GM20431 (cell line): Measurements from ENCODE around the gene TIMM13.
"Not testable (repeated sequence)": the region's sequence is repeated elsewhere in the genome, so short reads cannot be mapped to it uniquely, and the experiment has no call there.

Experiments
- in situ Hi-C: fragments of 300-500 bp; cut with MseI, MboI; formaldehyde crosslinking; loops from one replicate; pipeline ENCODE4 v1.15.0; 2020; ENCODE audit warnings: low sequenced_read_pairs; ENCODE audit not compliant: unreplicated experiment

The TIMM13 gene

GRCh38 chr19:2416321-2417097 is 10.9 kb downstream of the TIMM13 start:
- in situ Hi-C loops = no loop called here

DNA sequence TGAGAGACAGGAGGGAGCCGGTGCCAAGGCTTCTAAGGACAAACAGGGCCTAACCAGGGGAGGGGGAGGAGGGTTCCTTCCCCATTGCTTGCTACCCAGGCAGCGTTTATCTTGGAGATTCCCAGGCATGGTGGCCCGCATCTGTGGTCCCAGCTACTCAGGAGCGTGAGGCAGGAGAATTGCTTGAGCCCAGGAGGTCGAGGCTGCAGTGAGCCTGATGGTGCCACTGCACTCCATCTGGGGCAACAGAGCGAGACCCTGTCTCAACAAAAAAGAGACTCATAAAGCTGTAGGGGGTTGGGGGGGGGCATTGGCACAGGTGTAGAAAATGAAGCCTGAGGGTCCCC is 11.4 kb downstream of the TIMM13 start:
- in situ Hi-C loops = no loop called here

GRCh38 chr19:2415281-2415972 is 12.0 kb downstream of the TIMM13 start:
- in situ Hi-C loops = no loop called here

DNA sequence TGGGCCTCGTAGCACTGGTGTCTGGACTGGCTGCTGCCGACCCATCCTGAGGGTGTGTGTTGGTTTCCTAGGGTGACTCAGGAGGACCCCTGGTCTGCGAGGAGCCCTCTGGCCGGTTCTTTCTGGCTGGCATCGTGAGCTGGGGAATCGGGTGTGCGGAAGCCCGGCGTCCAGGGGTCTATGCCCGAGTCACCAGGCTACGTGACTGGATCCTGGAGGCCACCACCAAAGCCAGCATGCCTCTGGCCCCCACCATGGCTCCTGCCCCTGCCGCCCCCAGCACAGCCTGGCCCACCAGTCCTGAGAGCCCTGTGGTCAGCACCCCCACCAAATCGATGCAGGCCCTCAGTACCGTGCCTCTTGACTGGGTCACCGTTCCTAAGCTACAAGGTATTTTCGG is 13.8 kb downstream of the TIMM13 start:
- in situ Hi-C loops = no loop called here

DNA sequence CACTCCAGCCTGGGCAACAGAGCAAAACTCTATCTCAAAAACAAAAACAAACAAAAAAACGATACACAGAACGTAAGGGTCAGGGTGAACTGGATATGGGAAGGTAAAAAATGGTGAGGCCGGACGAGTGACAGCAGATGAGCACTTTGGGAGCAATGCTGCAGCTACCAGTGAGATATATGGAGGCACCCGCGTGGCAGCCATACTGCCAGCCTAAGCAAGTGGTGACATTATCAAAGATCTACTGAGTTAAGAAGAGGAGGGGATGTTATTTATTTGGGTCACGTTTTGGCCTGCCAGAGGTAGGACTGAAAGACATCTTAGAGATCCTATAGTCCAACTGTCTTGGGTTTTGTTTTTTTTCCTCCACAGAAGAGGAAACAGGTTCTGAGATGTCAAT is 14.2 kb downstream of the TIMM13 start:
- in situ Hi-C loops = no loop called here

GRCh38 chr19:2412449-2412848 is 14.9 kb downstream of the TIMM13 start:
- in situ Hi-C loops = no loop called here

DNA sequence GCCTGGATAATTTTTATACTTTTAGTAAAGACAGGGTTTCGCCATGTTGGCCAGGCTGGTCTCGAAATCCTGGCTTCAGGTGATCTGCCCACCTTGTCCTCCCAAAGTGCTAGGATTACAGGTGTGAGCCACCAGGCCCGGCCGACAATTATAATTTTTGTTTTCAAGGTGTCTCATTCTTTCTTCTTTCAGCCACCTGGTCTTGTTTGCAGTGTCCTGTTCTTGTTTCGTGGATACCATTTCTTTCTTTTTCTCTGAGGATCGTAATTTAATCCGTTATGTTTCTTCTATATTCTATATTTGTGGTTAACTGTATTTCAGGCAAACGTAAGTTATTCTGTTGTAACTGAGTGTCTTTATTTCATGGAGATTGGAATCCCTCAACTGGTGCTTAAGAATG is 15.7 kb downstream of the TIMM13 start:
- in situ Hi-C loops = no loop called here

DNA sequence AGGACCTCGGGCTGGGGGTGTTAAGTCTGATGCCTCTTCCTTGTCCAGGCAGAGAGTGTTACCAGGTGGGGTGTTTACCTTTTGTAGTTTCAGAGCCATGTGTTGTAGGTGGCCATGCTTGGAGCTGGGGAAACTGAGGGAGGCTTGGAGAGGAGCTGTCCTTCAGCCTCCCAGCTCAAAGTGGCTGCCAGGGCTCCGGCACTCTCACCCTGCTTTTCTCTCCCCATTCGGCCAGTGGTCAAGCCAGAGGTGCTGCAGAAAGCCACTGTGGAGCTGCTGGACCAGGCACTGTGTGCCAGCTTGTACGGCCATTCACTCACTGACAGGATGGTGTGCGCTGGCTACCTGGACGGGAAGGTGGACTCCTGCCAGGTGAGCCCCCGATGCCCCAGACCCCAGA is 17.4 kb downstream of the TIMM13 start:
- in situ Hi-C loops = no loop called here

DNA sequence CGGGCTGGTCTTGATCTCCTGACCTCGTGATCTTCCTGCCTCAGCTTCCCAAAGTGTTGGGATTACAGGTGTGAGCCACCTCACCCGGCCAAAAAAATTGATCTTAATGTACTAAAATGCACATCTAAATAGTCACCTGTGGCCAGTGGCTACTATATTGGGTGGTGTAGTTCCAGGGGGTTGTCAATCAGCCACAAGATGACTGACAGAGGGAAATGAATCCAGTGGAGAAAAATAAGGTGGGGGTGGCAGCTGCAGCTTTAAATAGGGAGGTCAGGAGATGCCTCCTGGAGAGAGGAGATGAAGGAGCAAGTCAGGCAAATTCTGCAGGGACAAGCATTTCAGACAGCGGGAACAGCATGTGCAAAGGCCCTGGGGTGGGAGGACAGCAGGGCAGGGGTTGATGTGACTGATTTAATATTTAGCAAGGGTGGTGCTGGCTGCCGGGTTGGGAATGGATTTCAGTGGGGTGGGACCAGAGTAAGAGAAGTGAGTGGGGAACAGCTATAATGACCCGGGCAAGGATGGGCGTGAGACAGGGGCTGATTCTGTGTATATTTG is 18.0 kb downstream of the TIMM13 start:
- in situ Hi-C loops = no loop called here

GRCh38 chr19:2408247-2408646 is 19.1 kb downstream of the TIMM13 start:
- in situ Hi-C loops = no loop called here

DNA sequence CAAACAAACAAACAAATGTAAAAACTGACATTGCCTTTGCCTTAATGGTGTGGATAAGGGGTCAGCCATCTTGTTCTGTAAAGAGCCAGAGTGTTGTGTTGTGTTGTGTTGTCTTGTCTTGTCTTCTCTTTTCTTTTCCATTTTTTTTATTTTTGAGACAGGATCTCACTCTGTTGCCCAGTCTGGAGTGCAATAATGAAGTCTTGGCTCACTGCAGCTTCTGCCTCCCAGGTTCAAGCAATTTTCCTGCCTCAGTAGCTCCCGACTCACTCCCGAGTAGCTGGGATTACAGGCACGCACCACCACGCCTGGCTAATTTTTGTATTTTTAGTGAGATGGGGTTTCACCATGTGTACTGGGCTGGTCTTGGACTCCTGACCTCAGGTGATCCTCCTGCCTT is 27.8 kb downstream of the TIMM13 start:
- in situ Hi-C loops = no loop called here

- in situ Hi-C loops = no loop called here
These were observed 28.6 kb downstream of the TIMM13 start for GRCh38 chr19:2398735-2399305.

DNA sequence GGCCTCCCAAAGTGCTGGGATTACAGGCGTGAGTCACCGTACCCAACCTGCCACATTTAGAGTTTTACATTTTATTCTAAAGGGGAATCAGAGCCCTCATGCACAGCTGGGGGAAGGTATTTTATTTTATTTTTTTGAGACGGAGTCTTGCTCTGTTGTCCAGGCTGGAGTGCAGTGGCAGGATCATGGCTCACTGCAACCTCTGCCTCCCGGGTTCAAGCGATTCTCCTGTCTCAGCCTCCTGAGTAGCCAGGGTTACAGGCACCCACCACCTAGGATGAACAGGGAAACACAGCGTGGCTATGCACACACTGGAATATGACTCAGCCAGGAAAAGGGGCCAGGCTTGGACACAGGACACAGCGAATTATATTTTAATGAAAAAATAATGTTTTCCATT is 30.2 kb downstream of the TIMM13 start:
- in situ Hi-C loops = not testable (repeated sequence)

DNA sequence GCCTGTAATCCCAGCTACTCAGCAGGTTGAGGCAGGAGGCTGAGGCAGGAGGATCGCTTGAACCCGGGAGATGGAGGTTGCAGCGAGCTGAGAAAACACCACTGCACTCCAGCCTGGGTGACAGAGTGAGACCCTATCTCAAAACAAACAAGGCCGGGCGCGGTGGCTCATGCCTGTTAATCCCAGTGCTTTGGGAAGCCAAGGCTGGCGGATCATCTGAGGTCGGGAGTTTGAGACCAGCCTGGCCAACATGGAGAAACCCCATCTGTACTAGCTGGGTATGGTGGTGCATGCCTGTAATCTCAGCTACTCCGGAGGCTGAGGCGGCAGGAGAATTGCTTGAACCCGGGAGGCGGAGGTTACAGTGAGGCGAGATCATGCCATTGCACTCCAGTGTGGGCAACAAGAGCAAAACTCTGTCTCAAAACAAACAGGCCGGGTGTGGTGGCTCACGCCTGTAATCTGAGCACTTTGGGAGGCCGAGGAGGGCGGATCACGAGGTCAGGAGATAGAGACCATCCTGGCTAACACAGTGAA is 32.0 kb downstream of the TIMM13 start:
- in situ Hi-C loops = not testable (repeated sequence)

- in situ Hi-C loops = no loop called here
These were observed 32.7 kb downstream of the TIMM13 start for GRCh38 chr19:2394442-2395292.

GRCh38 chr19:2394054-2394441 is 33.3 kb downstream of the TIMM13 start:
- in situ Hi-C loops = no loop called here

DNA sequence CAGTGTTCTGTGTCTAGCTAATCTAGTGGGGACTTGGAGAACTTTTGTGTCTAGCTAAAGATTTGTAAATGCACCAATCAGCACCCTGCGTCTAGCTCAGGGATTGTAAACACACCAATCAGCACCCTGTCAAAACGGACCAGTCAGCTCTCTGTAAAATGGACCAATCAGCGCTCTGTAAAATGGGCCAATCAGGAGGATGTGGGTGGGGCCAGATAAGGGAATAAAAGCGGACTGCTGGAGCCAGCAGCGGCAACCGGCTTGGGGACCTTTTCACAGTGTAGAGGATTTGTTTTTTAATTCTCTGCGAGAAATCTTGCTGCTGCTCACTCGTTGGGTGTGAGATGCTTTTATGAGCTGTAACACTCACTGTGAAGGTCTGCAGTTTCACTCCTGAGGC is 34.5 kb downstream of the TIMM13 start:
- in situ Hi-C loops = not testable (repeated sequence)

- in situ Hi-C loops = no loop called here
These were observed 35.0 kb downstream of the TIMM13 start for GRCh38 chr19:2392366-2392765.

- in situ Hi-C loops = no loop called here
These were observed 36.2 kb downstream of the TIMM13 start for GRCh38 chr19:2391118-2391725.

DNA sequence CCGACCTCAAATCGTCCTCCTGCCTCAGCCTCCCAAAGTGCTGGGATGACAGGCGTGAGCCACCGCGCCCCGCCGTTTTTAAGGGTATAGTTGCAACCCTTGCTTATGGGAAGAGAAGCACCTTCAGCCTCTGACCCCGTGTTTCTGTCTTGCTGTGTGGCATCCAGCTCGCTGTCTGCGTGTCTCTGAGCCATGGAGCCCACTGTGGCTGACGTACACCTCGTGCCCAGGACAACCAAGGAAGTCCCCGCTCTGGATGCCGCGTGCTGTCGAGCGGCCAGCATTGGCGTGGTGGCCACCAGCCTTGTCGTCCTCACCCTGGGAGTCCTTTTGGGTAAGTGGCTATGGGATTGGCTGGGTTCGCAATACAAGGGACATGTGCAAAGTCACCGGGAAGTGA is 37.8 kb downstream of the TIMM13 start:
- in situ Hi-C loops = no loop called here
